GM12878 (cell line): ENCODE results near the gene SPPL3. TPM values are rescaled to one million over a fixed set of nuclear protein-coding genes. Genes with fewer than 3 reads are reported as not detected.
"Not testable (repeated sequence)": the region's sequence is repeated elsewhere in the genome, so short reads cannot be mapped to it uniquely, and the experiment has no call there.

Experiments used
- ATAC-seq: fragments of 200-7000 bp; cut with Tn5 transposase; 3 replicates; pipeline ENCODE4 v1.9.1; 2020; ENCODE audit warnings: mild to moderate bottlenecking, moderate library complexity
- BruUV-seq: library from RNA; stranded (reverse); fragments of 400-500 nt; replicated peaks from 2 replicates; lab custom pipeline; 2021; lab: Mats Ljungman, UMichigan
- CTCF ChIA-PET: fragments of 300-600 bp; sonication (Branson Sonifier 250); formaldehyde crosslinking; extraction: SDS; loops from one replicate; lab custom pipeline; 2021; ENCODE audit warnings: inconsistent platforms; lab: Yijun Ruan, JAX
- POLR2A ChIA-PET: fragments of 350-600 bp; formaldehyde crosslinking; extraction: SDS; loops from one replicate; lab custom pipeline; 2021; ENCODE audit warnings: inconsistent platforms; lab: Charles Lee
- RAD21 ChIA-PET: fragments of 300-600 bp; sonication (Branson Sonifier 250); formaldehyde crosslinking; loops from one replicate; lab custom pipeline; 2023; ENCODE audit warnings: antibody characterized with exemption; ENCODE audit not compliant: unreplicated experiment; lab: Charles Lee
- SMC1A ChIA-PET: fragments of 300-600 bp; sonication (Branson Sonifier 250); formaldehyde crosslinking; loops from one replicate; lab custom pipeline; 2023; ENCODE audit not compliant: unreplicated experiment, uncharacterized antibody; lab: Charles Lee
- DNase-seq: peaks from one replicate; pipeline ENCODE4 v3.0.0-alpha.2; 2011; ENCODE audit warnings: low read depth, low spot score
- FAIRE-seq: peaks from 3 replicates; lab custom pipeline; 2011; peaks lifted over from hg19 to GRCh38; lab: Jason Lieb, UNC
- H2AFZ ChIP-seq: 2 replicates; pipeline ENCODE4 v1.6.0; 2011; ENCODE audit warnings: low read depth, low read length, control low read depth; ENCODE audit not compliant: control insufficient read depth
- H3K27ac ChIP-seq: 2 replicates; pipeline ENCODE4 v1.5.1; 2011; ENCODE audit warnings: control low read depth; ENCODE audit not compliant: control insufficient read depth, insufficient read depth
- H3K27me3 ChIP-seq, 2 experiments: replicated peaks in 1 of 2; 2 replicates each; pipeline versions ENCODE4 v1.6.0 to v1.6.1; 2011; ENCODE audit warnings: low read length in 1 of 2; ENCODE audit not compliant: control insufficient read depth in 2 of 2, insufficient read depth in 2 of 2
- H3K36me3 ChIP-seq, 2 experiments: 2 replicates each; pipeline ENCODE4 v1.5.1; 2011; ENCODE audit warnings: low read length in 1 of 2; ENCODE audit not compliant: control insufficient read depth in 2 of 2, insufficient read depth in 2 of 2
- H3K4me1 ChIP-seq: 2 replicates; pipeline ENCODE4 v1.6.1; 2011; ENCODE audit warnings: mild to moderate bottlenecking, low read length, moderate library complexity, mixed read lengths; ENCODE audit not compliant: control insufficient read depth, insufficient read depth
- H3K4me2 ChIP-seq: 2 replicates; pipeline ENCODE4 v1.6.0; 2011; ENCODE audit warnings: control low read depth; ENCODE audit not compliant: control insufficient read depth, insufficient read depth
- H3K4me3 ChIP-seq: fragments of 200-600 bp; sonication (generic); 2 replicates; pipeline ENCODE4 v1.5.1; 2016
- H3K79me2 ChIP-seq: 2 replicates; pipeline ENCODE4 v1.6.0; 2011; ENCODE audit warnings: low read length; ENCODE audit not compliant: control insufficient read depth, insufficient read depth
- H3K9ac ChIP-seq: 2 replicates; pipeline ENCODE4 v1.8.0; 2011; ENCODE audit warnings: low read length, control low read depth, mixed read lengths; ENCODE audit not compliant: control insufficient read depth, insufficient read depth
- H3K9me3 ChIP-seq: replicated peaks from 3 replicates; pipeline ENCODE4 v1.5.1; 2011; ENCODE audit warnings: mild to moderate bottlenecking, low read length; ENCODE audit not compliant: control insufficient read depth, insufficient read depth
- H4K20me1 ChIP-seq: 2 replicates; pipeline ENCODE4 v1.6.0; 2011; ENCODE audit not compliant: control insufficient read depth, insufficient read depth
- CHD4 ChIP-seq: fragments of 200-600 bp; sonication (generic); IDR thresholded peaks from 2 replicates; pipeline ENCODE4 v1.6.1; 2016; ENCODE audit warnings: mild to moderate bottlenecking
- IKZF2 ChIP-seq, 2 experiments: fragments of 450-650 bp; IDR thresholded peaks; 2 replicates each; pipeline ENCODE4 v1.6.1; 2017; ENCODE audit warnings: mild to moderate bottlenecking in 2 of 2, moderate library complexity in 2 of 2
- NFYA ChIP-seq: IDR thresholded peaks from 2 replicates; pipeline ENCODE4 v1.6.1; 2011; ENCODE audit warnings: low read depth, mild to moderate bottlenecking, low read length, improper control_type of control experiment, borderline replicate concordance
- PAX5 ChIP-seq: IDR thresholded peaks from 2 replicates; pipeline ENCODE4 v1.6.1; 2011; ENCODE audit warnings: low read depth, low read length, borderline replicate concordance
- RUNX3 ChIP-seq: IDR thresholded peaks from 2 replicates; pipeline ENCODE4 v1.6.1; 2012; ENCODE audit warnings: low read length, inconsistent platforms
- WGBS: methylation state at CpG from one replicate; pipeline ENCODE4 v1.1.6; 2016; ENCODE audit warnings: low lambda C conversion rate; ENCODE audit not compliant: insufficient replicate concordance, insufficient coverage; ENCODE audit errors: missing lambda C conversion rate; 5-methylcytosine and 5-hydroxymethylcytosine counted together
- in situ Hi-C: fragments of 300-500 bp; cut with MboI; formaldehyde crosslinking; loops from 9 replicates; pipeline ENCODE4 v1.14.3; 2018; ENCODE audit warnings: mixed read lengths
- intact Hi-C: fragments of 100-400 bp; cut with micrococcal nuclease; formaldehyde crosslinking; loops from one replicate; pipeline ENCODE4 v1.14.2; 2022; ENCODE audit not compliant: unreplicated experiment
- polyA plus RNA-seq, 11 experiments: library from polyadenylated mRNA; depleted of rRNA in 4 of 11; unstranded in 6 of 11; stranded (reverse) in 5 of 11; fragments of >200 nt; fragmentation: Nextera tagmentation in 4 of 11; fragmentation: Illumina TruSeq in 1 of 11; extraction: Ambion mirVana in 4 of 11; extraction: Trizol in 1 of 11; gene quantifications; 1 replicate in 1 of 11; 2 replicates in 10 of 11; pipeline versions ENCODE4 v1.2.1 to v1.2.3, GENCODE V29; 2011 to 2016; ENCODE audit warnings: inconsistent platforms in 2 of 11, missing spikeins in 2 of 11, low read depth in 1 of 11
- total RNA-seq, 4 experiments: library from RNA; depleted of rRNA in 3 of 4; stranded (reverse); fragments of >200 nt in 3 of 4; fragmentation: Illumina TruSeq in 1 of 4; extraction: Trizol in 1 of 4; gene quantifications; 2 replicates each; pipeline versions ENCODE4 v1.2.1 to v1.2.3, GENCODE V29; 2013 to 2021

SPPL3 gene
- total and polyA plus RNA-seq, 10 of the 15 experiments (the other 5 are each of a cell fraction or from before 2014, with no cell fraction given) = 4.3 to 45.5 (median 11.7) TPM

GRCh38 chr12:120793357-120793756 is 110.8 kb downstream of the SPPL3 start:
- Histone ChIP-seq H3K36me3 (0 out of 4 replicates have a peak, but pooled peaks cover 0 to 10% of the 10 kb centered on the region in 2 experiments), H3K4me2 (no peak overlapping the region), H3K4me1 (peaks cover 9% of the 10 kb centered on the region), H3K9me3 (peaks cover 17% of the 10 kb centered on the region), H3K4me3 (no peak overlapping the region), H3K27ac (no peak overlapping the region), H4K20me1 (no peaks in the 10 kb centered on the region), H3K9ac (no peak overlapping the region), H3K27me3 (no peaks in the 10 kb centered on the region), H3K79me2 (peaks cover 4% of the 10 kb centered on the region), H2AFZ (no peak overlapping the region)
- SMC1A ChIA-PET = interaction anchor here (0.6 to 1.8 kb wide), 2 partner anchors 162 to 178 kb away, joined by 3 to 4 read pairs; no protein-coding TSS in a partner anchor
- POLR2A ChIA-PET = interaction anchor here (0.5 kb wide), 1 partner anchor 557 kb away, joined by 4 read pairs; no protein-coding TSS in a partner anchor
- no peak for TF ChIP-seq NFYA
- TF ChIP-seq CHD4 = no peak
- no peak for TF ChIP-seq IKZF2 (IDR thresholded peaks at IDR 0.05)
- no peak for TF ChIP-seq PAX5
- no peak for TF ChIP-seq RUNX3
- in situ Hi-C loops = no loop called here
- DNase-seq = no peak
- intact Hi-C loops = no loop called here
- CTCF ChIA-PET = interaction anchor here (1.2 kb wide), 1 partner anchor 43 kb away, joined by 3 read pairs; no protein-coding TSS in a partner anchor
- RAD21 ChIA-PET = no interaction called here
- FAIRE-seq = no peak
- BruUV-seq = no TSS peak
- 70% methylated on average over 1 of the region's 1 CpG for WGBS
- no peak for ATAC-seq

- ChIA-PET RAD21 (interaction anchor here (1.7 kb wide), 1 partner anchor 57 kb away, joined by 4 read pairs; no protein-coding TSS in a partner anchor), SMC1A (interaction anchor here (1.1 kb wide), 1 partner anchor 9 kb away, joined by 4 read pairs; no protein-coding TSS in a partner anchor)
- H3K79me2 ChIP-seq, H3K4me3 ChIP-seq, intact Hi-C loops, ATAC-seq, CTCF ChIA-PET, H3K4me2 ChIP-seq, H3K27me3 ChIP-seq, H3K9ac ChIP-seq, BruUV-seq, in situ Hi-C loops, DNase-seq, H2AFZ ChIP-seq, H3K36me3 ChIP-seq, POLR2A ChIA-PET, FAIRE-seq, H3K4me1 ChIP-seq, H3K27ac ChIP-seq, H4K20me1 ChIP-seq: not testable (repeated sequence)
- 97% methylated on average over 9 of the region's 9 CpGs for WGBS
- peaks cover 17% of the 10 kb centered on the region for H3K9me3 ChIP-seq
Observed at GRCh38 chr12:120792456-120792855, 111.7 kb downstream of the SPPL3 start.
